ENCODE data around the gene PTCD2.

Gene PTCD2

DNA sequence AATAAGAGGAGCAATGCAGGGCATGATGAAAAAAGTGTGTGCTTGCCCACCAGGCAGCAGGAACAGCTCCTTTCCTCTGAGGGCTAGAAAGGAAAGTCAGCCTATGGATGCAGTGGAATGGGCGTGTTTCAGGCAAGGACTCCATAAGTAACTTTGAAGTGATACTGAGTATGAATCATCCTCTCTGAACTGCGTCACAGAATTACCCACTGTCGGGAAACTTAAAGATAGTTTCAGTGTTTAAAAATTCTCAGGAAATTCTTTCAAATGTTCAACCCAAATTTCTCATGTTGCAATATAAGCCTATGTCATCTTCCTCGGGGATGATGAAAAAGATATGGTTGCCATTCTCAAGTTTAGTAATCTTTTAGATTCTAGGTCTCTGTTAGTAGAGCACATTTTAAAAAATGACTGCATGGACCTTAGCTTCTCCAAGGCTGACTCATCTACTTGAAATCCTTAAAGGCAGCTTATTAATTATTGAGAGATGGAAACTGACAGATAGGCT, 27.7 kb downstream of the PTCD2 start:
- peak; percentile 94 for DNase-seq (ENCODE audit: low read depth)

DNA sequence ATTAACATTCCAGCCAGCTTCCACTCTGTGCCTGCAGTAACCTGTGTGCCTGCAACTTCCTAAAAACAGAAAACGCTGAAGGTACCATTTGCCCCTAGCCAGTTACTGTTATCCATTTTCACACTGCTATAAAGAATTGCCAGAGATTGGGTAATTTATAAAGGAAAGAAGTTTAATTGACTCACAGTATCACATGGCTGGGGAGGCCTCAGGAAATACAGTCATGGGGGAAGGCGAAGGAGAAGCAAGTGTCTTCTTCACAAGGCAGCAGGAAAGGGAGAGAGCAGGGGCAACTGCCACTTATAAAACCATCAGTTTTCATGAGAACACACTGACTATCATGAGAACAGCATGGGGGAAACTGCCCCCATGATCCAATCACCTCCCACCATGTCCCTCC, 31.2 kb downstream of the PTCD2 start:
- no peak for DNase-seq (ENCODE audit: low read depth)

DNA sequence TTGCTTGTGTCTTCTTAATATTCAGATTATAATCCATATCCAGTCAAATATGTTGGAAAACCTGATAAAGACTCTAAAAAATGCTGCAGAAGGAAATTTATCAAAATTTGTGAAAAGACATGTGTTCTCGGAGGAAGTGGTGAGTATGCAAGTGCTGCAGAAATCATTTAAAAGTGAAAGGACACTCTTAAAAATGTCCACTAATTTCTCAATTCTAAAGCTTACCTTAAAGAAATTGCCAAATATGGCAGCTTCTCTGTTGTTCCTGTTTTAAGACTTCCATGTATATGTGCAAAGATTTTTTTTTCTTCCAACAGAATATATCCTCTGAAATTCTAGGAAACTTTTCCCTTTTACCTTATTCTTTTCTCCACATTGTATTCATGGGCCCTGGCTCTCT, 32.4 kb downstream of the PTCD2 start:
- DNase-seq (ENCODE audit: low read depth) = no peak

DNA sequence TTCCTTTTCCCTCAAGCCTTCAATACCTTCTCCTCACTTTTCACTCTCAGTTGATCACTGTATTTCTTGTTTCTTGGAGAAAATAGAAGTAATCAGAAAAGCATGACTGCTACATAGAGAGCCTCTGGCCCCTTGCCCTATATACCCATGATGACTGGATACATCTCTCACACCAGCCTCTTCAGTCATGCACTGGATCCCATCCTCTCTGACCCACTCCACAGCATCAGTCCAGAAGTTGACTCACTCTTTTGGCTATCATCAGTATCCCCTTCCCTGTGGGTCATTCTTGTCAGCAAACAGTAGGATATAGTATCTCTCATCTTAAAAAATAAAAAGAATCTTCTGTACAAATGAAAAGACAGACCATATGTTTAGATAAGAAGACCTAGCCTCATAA, 32.9 kb downstream of the PTCD2 start:
- DNase-seq (ENCODE audit: low read depth) = no peak

DNA sequence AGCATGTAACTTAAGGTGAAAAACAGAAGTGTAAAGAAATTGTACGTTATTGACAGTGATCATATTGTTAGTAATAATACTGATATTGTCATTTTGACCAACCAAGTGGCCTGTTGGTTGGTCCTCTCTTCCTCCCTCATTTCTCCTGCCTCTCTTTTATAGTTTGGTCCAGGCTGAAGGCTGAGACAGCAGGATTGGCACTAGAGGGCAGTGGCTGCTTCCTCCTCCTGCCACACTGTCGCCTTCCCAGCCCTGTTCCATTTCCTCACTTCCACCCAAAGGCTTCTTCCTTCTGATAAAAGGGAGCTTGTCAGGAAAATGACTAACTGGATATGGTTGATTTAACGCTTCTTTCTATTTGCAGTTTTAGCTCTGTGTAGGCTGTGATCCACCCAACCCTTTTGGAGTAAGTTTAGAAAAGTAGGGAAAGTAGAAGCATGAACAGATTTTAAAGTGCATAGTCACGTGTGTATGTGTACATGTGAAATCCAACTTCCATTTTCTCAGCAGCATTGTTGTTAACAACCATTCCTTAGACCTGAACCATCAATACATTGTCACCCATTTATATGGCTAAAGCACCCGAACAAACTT, 35.6 kb downstream of the PTCD2 start:
- DNase-seq (ENCODE audit: low read depth) = no peak

DNA sequence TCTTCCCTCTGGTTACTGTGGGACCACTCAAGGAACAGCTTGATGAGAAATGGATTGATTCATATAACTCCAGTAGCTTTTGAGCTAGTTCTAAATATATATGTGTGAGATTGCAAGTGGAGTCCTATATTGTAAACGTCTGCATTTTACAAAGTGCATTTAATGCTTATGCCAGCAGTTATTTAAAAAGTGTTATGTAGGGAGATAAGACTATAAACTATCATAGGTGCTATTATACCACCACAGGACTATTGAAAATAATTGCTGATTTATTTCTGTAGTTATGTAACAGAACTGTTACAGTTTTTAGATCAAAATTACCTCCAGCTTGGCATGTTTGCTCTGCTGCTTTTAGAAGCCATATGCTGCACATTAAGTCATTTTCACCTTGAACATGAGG, 36.2 kb downstream of the PTCD2 start:
- no peak for DNase-seq (ENCODE audit: low read depth)

DNA sequence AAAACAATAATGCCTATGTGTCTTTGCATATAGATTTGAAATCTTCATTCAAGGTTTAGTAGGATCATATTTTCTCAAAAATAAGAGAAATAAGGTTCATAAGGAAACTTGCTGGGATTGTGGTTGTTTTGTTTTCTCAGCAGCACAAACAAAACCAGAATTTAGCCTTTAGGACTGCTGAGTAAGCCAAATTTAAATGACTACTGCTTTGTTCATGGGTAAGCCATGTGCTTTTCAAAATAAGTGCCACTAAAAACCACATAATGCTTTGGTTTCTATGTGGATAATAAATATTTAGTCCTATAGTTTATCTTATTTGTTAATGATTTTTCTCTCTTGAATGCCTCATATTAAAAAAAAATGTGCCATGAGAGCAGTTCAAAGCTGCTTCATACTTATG, 38.8 kb downstream of the PTCD2 start:
- DNase-seq (ENCODE audit: low read depth) = no peak

DNA sequence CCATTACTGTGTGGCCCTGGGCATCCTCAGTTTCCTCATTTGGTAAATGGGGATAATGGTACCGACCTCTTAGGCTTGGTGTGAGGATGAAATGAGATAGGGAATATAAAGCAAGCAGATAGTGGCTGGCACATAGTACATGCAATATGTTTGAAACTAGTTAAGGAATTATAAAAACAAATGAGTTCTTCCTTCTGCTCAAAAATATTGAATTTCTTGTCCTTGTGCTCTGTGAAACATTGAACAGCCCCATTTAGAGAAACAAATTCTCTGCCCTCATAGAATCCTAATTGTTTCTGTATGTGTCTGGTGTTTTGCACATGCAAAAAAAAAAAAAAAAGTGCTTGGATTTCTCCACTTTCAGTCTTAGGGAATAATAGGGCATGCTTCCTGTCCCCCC, 39.7 kb downstream of the PTCD2 start:
- no peak for DNase-seq (ENCODE audit: low read depth)

DNA sequence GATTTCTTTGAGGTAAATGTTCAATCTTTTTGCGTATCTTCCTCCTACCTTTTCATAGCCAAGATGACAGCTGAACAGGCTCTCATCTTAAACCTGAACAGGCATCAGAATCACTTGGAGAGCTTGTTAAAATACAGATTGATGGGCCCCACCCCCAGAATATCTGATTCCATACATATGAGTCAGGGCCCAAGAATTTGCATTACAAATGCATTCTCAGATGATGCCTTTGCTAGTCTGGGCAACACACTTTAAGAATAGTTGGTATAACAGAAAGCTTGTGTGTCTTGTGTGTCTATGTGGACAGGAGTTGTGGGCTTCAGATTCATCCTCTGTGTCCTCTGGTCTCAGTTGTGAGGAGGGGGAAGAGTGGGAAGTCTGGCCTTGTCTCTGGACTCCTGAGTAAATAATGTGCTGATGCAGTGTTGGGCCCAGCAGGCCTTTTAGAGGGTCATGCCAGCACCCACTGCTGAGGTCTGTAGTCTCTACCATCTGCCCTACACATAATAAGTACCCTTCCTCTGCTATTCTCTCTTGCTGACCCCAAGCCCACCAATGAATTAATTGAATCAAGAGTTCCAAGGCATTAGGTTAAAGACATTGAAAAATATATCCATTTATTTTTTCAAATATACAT, 43.1 kb downstream of the PTCD2 start:
- no peak for DNase-seq (ENCODE audit: low read depth)

DNA sequence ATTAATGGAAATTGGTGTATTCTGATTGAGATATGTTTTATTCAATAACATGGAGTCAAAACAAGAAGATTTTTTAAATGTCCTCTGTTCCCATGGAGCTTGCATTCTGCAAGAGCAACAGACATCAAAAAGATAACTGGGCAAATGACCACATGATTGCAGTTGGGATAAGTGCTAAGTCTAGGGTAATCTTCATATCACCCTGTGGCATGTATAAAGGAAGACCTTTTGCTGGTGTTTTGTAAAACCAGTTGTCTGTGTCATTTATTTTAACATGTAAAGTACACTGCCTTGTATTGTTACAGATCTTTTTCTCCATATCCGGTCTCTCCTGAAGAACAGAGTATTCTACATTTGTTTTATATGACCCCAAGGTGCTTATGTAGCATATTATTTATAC, 44.0 kb downstream of the PTCD2 start:
- no peak for DNase-seq (ENCODE audit: low read depth)

DNA sequence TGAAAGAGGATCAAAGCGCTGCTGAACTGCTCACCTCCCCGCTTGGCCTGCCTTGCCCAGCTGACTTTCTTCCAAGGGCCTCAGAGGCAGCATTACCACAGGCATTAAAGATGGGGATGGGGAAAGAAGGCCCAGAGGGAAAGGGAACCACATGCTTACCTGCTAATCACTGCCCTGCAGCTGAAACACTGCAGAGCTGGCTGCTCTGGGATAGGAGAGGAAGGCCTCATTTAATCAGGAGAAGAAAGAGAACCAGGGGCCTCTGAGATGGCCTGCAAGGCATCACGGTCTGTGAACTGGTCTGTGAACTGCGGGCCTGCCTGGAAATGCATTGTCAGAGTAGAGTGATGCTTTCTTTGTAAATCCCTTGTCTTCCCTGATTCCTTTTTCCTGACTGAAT, 44.8 kb downstream of the PTCD2 start:
- DNase-seq (ENCODE audit: low read depth) = no peak

DNA sequence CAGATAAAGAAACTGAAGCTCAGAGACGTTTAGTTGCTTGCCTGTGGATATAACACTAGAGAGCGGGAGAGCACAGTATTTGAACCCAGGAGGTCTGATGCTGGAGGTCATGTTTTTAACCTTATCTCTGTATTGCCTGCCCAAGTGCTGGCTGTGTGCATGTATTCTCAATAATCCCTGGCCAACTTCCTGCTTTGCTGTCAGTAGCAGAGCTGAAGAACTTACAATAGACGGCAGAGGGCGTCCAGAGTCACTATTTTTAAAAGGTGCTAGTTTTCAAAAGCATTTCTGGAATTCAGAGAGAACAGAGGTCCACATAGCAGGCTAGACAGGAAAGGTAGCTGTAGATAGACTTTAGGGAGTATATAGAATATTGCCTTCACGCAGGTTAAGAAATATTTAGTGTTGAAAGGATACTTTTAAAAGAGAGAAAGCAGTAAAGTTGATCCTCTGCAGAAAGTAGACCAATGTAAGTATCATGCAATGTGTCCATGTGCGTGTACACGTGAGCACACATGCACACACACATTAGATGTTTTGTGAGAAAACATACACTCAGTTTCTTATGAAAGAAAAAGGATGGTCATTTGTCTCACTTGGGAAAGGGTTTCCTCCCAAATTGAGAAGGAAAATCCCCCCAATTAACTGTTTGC, 46.3 kb downstream of the PTCD2 start:
- peak; percentile 69 for DNase-seq (ENCODE audit: low read depth)

DNA sequence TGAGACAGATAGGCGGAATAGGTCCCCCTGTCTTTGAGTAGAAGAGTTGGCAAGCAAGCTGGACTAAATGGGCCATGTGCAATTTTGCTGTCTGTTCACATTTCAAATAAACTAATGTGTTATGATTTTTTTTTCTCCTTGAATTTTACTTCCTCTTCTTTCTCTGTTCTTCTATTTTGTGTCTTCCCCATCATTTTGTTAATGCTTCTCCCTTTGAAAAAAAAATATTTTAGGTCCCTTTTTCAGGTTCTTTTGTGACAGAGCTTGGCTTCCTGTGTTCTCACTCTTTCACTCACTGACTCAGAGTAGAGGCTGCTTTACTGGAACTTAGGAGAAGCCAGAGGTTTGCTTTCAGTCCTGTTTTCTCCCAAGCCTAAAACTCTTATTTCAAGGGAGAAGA, 48.1 kb downstream of the PTCD2 start:
- DNase-seq (ENCODE audit: low read depth) = no peak

DNA sequence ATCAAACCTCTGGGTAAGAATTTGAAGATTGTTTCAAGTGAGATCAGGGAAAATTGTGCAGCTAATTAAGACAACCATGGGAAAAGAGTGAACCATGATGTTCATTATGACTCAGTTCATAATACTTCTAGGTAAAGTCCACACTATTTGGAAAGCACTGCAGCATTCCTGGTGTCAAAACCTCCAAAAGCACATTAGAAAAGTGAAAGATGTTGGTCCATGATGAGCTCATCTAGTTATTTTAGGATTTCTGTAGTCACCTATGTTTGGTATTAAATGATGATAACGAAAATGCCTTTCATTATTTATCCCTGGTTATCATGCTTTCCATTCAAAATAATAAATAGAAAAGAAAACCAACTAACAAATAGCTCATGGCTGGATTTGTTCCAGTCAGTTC, 49.1 kb downstream of the PTCD2 start:
- no peak for DNase-seq (ENCODE audit: low read depth)

DNA sequence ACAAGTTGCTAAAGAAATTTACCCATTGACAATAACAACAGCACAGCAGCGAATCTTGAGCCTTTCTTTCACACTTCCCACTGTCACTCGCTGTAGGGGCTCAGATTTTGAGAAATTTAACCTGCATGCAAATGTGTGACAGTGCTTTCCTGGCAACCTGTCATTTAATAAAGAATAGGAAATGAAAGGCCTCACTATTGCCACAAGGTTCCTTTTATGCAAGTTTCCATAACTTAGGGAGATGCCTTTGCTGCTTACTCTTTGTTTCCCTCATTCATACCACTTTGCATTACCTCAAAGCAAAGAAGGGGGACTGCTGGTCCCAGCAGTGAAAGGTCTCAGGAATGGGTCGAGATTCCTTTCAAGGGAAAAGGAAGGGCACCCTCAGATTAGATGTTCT, 49.5 kb downstream of the PTCD2 start:
- DNase-seq (ENCODE audit: low read depth) = no peak

DNA sequence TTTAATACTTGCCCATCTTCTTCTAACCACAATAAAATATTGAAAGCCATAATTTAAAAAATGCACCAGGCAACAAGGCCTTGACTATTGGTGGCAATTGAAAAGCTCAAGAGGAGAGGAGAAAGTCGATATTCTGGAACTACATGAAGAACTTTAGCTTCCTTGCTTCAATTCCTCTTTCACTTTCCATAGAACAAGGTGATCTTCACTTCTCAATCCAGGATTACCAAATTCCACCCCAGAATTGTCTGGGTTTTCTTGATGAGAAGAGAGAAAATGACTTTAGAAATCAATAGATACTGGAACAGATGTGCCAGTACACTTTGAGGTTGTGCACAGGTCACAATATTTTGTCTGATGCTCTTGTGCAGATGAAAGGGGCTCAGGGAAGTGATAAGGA, 52.2 kb downstream of the PTCD2 start:
- no peak for DNase-seq (ENCODE audit: low read depth)

DNA sequence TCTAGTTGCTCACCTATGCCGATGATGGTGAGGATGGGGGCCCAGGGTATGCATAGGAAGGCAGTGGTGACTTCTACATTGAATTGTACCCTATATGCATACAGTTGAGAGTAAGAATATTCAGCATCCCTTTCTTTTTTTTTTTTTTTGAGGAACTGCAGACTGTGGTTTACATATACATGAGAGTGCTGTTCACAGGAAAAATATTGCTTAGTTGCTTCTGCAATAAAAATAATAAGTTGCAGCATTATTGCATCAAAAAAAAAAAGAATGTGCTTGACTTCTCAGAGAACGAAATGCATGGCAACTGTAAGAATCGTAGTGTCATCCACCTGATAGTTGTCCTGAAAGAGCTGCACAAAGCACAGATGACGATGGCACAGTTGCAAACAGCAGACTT, 52.8 kb downstream of the PTCD2 start:
- DNase-seq (ENCODE audit: low read depth) = no peak

DNA sequence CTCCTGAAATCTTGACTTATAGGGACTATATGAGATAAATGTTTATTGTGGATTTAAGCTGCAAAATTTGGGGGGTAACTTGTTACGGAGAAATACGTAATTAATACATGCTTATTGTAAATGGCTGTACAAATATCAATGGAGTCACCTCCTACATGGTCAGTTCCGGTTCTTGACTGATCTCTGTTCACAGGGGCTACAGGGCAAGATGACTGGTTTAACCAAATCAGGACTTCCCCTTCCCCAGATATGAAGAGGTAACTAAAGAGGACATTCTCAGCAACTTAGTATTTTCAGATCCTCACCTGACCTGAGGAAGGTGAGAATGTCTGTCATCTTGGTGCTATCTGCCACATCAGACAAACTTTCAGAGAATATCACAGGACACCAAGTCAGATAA, 54.7 kb downstream of the PTCD2 start:
- DNase-seq (ENCODE audit: low read depth) = no peak

DNA sequence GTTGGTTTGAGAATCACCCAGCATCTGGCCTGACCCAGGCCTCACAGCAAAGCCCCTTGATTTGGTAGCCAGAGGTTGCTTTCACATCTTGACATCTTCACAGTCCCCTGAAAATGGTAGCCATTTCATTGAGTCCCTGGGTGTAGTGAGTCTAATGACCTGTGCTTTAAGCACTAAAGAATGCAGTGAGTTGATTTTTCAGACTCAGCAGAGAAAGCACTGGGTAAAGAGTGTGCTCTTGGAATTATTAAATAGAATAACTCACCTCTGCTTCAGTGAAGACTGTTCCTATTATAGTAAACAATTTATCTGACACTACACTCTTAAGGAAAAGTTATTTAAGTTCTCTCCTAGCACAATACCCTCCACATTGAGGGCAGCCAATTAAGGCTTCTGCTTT, 56.2 kb downstream of the PTCD2 start:
- no peak for DNase-seq (ENCODE audit: low read depth)

DNA sequence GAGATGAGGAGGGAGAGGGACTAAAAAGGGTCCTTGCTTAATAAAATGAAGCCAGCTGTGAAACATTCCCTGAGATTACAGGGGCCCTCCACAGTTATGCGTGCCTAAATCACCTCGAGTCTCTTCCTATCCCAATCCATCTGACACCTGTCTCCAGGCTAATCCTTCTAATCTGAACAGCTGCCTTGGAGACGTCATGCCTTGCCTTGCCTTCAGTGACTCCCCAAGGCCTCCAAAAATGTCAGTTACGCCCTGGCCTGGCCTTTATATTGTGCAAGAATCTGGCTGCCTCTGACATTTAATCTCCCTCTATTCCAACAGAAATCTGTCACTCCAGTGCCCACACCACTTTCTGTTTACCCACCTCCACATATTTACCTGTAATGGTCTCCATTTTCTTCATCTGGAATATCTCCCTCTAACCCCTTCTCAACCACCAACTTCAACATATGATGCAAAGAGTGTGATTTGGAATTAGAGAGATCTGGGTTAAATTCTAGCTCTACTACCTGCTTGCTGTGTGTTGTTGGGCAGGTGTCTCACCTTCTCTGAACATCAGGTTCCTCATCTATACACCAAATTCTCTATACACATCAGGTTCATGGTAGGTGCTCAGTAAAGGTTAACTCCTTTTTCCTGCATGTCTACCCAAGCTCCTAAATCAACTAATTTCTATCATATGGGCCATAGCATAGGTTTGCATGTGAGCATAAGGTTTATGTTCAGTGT, 57.9 kb downstream of the PTCD2 start:
- no peak for DNase-seq (ENCODE audit: low read depth)

DNA sequence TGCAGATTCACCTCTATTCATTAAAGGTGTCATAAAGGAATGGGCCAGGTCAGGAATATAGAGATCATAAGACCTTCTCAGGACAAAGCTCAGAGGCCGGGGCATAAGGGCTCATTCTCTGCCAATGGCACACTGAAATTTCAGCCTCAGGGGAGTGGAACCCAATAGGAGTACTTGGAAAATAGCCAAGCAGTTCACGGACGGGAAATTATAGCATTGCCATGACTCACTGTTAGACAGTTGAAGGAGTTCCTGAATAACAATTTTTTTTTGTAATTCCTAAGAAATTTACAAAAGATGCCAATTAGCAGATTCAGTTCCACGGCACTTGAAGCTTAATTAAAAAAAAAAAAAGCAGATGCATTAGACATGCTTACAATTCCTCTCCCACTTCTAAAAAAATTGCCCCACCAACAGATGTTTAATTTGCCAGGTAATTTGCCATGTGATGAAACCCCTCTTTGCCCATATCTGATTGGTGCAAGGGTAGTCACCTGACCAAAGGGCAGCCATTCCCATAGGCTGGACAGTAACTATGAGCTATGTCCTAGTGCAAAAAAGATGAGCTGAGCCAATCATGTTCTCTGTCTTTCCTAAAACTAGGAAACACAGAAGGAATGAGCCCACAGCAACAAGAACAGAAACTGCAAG, 58.6 kb downstream of the PTCD2 start:
- DNase-seq (ENCODE audit: low read depth) = peak; percentile 78

DNA sequence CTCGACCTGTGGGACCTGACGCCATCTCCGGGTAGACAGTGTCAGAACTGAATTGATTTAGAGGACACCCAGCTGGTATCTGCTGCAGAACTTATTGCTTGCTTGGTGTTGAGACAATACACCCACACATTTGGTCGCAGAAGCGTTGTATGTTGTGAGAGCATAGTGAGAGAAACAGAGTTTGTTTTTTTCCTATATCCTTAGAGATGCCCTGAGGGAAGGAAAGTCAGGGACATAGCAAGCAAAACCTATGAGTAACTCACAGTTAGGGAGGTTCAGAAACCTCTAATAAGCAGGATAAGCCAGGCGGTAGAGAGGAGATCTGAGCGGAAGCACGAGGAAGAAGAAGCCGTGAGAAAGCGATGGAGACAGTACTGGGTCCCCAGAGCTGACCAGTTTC, 59.8 kb downstream of the PTCD2 start:
- DNase-seq (ENCODE audit: low read depth) = no peak
